Measurements from ENCODE around the gene BTG3.

DNA sequence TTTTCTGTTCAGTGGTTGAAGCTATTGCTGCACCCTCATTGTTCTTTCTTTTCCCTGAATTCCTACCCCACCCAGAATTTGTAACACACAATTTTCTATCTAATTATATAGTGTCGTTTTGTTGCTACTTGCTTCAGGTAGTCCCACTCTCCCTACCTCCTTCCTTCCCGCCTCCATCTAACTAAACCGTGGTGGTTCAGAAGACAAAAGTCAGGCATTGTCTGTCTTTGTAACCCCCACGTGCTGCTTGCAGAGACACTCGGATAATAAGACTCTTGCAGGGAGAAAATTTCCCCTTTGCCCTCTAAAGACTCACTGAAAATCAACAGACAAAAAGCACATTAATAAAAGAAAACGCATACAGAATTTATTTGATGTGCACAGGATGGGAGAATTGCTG, 46.2 kb upstream of the BTG3 start:
- TF ChIP-seq, protein P1, sequence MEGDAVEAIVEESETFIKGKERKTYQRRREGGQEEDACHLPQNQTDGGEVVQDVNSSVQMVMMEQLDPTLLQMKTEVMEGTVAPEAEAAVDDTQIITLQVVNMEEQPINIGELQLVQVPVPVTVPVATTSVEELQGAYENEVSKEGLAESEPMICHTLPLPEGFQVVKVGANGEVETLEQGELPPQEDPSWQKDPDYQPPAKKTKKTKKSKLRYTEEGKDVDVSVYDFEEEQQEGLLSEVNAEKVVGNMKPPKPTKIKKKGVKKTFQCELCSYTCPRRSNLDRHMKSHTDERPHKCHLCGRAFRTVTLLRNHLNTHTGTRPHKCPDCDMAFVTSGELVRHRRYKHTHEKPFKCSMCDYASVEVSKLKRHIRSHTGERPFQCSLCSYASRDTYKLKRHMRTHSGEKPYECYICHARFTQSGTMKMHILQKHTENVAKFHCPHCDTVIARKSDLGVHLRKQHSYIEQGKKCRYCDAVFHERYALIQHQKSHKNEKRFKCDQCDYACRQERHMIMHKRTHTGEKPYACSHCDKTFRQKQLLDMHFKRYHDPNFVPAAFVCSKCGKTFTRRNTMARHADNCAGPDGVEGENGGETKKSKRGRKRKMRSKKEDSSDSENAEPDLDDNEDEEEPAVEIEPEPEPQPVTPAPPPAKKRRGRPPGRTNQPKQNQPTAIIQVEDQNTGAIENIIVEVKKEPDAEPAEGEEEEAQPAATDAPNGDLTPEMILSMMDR (IDR thresholded peaks at IDR 0.05; ENCODE audit: low read depth, low read length): no peak
- TF ChIP-seq POLR2A (IDR thresholded peaks at IDR 0.05; ENCODE audit: extremely low read depth, insufficient read length) (no peak), MAX (IDR thresholded peaks at IDR 0.05; ENCODE audit: low read depth, low read length) (no peak)

Measured in NB4 (cell line).